ENCODE results near the gene ITGA2B. TPM values are rescaled to one million over a fixed set of nuclear protein-coding genes. Genes with fewer than 3 reads are reported as not detected.

ITGA2B gene
- total and polyA plus RNA-seq, 9 donors = 0.60 to 5.2 (median 2.2) TPM

- no peak for DNase-seq
- H3K27ac ChIP-seq = no peak overlapping the region
- intact Hi-C loops (cut with DNase I) = loop anchor here in 2 of 4 donors (5.0 to 10.0 kb wide), 2 partner anchors 106 to 263 kb away; partner anchors contain the start of gene LSM12 (in 1 of the 2)
- no peak for TF ChIP-seq CTCF (IDR thresholded peaks at IDR 0.05)
- TF ChIP-seq POLR2A (IDR thresholded peaks at IDR 0.05) = no peak
- TF ChIP-seq EP300 (IDR thresholded peaks at IDR 0.05) = no peak
- WGBS, 3 donors = 65 to 69% (median 68%) methylated on average over 7 of the region's 7 CpGs
- no peaks in the 10 kb centered on the region for H3K27me3 ChIP-seq
- no peak overlapping the region for H3K4me3 ChIP-seq
- peaks cover 9% of the 10 kb centered on the region for H3K4me1 ChIP-seq (ENCODE audit: insufficient read depth)
- H3K9me3 ChIP-seq = no peaks in the 10 kb centered on the region
- no peaks in the 10 kb centered on the region for H3K36me3 ChIP-seq
Observed at GRCh38 chr17:44327715-44328449, 61.6 kb downstream of the ITGA2B start.

- Histone ChIP-seq H3K36me3 (no peaks in the 10 kb centered on the region), H3K4me1 (ENCODE audit: insufficient read depth) (peaks cover 9% of the 10 kb centered on the region), H3K4me3 (peak overlapping the region; percentile 67), H3K27ac (no peak overlapping the region), H3K27me3 (no peaks in the 10 kb centered on the region), H3K9me3 (no peaks in the 10 kb centered on the region)
- no peak for TF ChIP-seq POLR2A (IDR thresholded peaks at IDR 0.05)
- TF ChIP-seq CTCF (IDR thresholded peaks at IDR 0.05) = peak in 1 of 3 donors; percentile 36
- no peak for TF ChIP-seq EP300 (IDR thresholded peaks at IDR 0.05)
- DNase-seq = peak; percentile 94 to 97 (median 96)
- WGBS, 3 donors = 17 to 19% (median 17%) methylated on average over 31 of the region's 31 CpGs
- intact Hi-C loops (cut with DNase I) = loop anchor here in 2 of 4 donors (5.0 to 10.0 kb wide), 2 partner anchors 105 to 262 kb away; partner anchors contain the start of gene LSM12 (in 1 of the 2)
Observed at GRCh38 chr17:44326861-44327444, 62.5 kb downstream of the ITGA2B start.

- Histone ChIP-seq H3K9me3 (no peaks in the 10 kb centered on the region), H3K27ac (peak within 1 kb of the TSS; percentile 80 to 92), H3K4me3 (peak within 1 kb of the TSS; percentile 67), H3K27me3 (no peaks in the 10 kb centered on the region), H3K36me3 (no peaks in the 10 kb centered on the region), H3K4me1 (ENCODE audit: insufficient read depth) (peaks cover 7% of the 10 kb centered on the region)
- DNase-seq = peak; percentile 94 to 98 (median 95)
- WGBS, 3 donors = 0% methylated on average over 39 to 85 of the region's 85 CpGs
- TF ChIP-seq CTCF (IDR thresholded peaks at IDR 0.05) (peak in 2 of 3 donors; percentile 10 to 11), POLR2A (IDR thresholded peaks at IDR 0.05) (peak; percentile 87), EP300 (IDR thresholded peaks at IDR 0.05) (no peak)
- intact Hi-C loops (cut with DNase I) = loop anchor here (2.0 to 10.0 kb wide), 5 partner anchors 102 to 260 kb away; partner anchors contain the start of genes LSM12 (in 1 of the 4) and UBTF (in 1 of the 4)
Observed at GRCh38 chr17:44324571-44325275, 64.7 kb downstream of the ITGA2B start, which contains the start of gene SLC25A39. TSS of gene SLC25A39 (minus strand) at chr17:44324823. CDS start at chr17:44323562, 1,261 bp downstream.

- peak overlapping the region; percentile 67 for H3K4me3 ChIP-seq
- H3K4me1 ChIP-seq (ENCODE audit: insufficient read depth) = peaks cover 7% of the 10 kb centered on the region
- H3K27ac ChIP-seq = peak overlapping the region; percentile 61 to 92
- no peaks in the 10 kb centered on the region for H3K36me3 ChIP-seq
- 0 to 1% (median 1%) methylated on average over 27 to 38 of the region's 38 CpGs for WGBS, 3 donors
- no peaks in the 10 kb centered on the region for H3K9me3 ChIP-seq
- peak in 2 of 5 donors; percentile 40 to 55 for DNase-seq
- TF ChIP-seq CTCF (IDR thresholded peaks at IDR 0.05) (no peak), POLR2A (IDR thresholded peaks at IDR 0.05) (no peak), EP300 (IDR thresholded peaks at IDR 0.05) (no peak)
- intact Hi-C loops (cut with DNase I) = loop anchor here (2.0 to 10.0 kb wide), 4 partner anchors 103 to 259 kb away; partner anchors contain the start of genes LSM12 (in 1 of the 4) and UBTF (in 1 of the 4)
- no peaks in the 10 kb centered on the region for H3K27me3 ChIP-seq
Observed at GRCh38 chr17:44324092-44324570, 65.3 kb downstream of the ITGA2B start.
